Measurements from ENCODE around the gene DRD2.

The DRD2 gene

DNA sequence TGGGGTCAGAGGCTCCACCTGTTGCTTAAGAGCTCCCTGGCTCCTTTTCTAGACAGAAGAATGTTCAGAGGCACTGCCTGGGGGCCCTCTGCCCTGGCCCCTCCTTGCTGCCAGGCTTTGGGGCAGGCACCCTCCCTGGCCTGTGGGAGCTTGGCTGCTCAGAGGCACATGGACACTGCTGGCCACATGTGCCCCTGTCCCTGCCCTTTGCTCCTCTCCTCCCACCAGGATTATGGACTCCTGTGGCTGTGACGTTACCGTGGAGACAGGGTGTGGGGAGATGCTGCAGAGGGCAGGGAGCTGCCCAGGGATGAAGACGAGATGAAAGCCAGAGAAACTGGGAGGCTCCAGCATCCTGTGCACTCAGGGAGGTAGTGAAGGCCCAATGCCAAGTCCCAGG, 14.7 kb downstream of the DRD2 start:
- no peak for FAIRE-seq
- TF ChIP-seq, protein P1, sequence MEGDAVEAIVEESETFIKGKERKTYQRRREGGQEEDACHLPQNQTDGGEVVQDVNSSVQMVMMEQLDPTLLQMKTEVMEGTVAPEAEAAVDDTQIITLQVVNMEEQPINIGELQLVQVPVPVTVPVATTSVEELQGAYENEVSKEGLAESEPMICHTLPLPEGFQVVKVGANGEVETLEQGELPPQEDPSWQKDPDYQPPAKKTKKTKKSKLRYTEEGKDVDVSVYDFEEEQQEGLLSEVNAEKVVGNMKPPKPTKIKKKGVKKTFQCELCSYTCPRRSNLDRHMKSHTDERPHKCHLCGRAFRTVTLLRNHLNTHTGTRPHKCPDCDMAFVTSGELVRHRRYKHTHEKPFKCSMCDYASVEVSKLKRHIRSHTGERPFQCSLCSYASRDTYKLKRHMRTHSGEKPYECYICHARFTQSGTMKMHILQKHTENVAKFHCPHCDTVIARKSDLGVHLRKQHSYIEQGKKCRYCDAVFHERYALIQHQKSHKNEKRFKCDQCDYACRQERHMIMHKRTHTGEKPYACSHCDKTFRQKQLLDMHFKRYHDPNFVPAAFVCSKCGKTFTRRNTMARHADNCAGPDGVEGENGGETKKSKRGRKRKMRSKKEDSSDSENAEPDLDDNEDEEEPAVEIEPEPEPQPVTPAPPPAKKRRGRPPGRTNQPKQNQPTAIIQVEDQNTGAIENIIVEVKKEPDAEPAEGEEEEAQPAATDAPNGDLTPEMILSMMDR (IDR thresholded peaks at IDR 0.05; ENCODE audit: insufficient read depth, missing control alignments), result no peak
- no peak for DNase-seq (ENCODE audit: insufficient read length, low spot score)

- DNase-seq (ENCODE audit: insufficient read length, low spot score) (no peak), FAIRE-seq (no peak)
- TF ChIP-seq, protein P1 (IDR thresholded peaks at IDR 0.05; ENCODE audit: insufficient read depth, missing control alignments), result no peak
These were observed 17.0 kb downstream of the DRD2 start for GRCh38 chr11:113458189-113458588.

- TF ChIP-seq, protein P1 (IDR thresholded peaks at IDR 0.05; ENCODE audit: insufficient read depth, missing control alignments), result no peak
- no peak for FAIRE-seq
- no peak for DNase-seq (ENCODE audit: insufficient read length, low spot score)
These were observed 17.4 kb downstream of the DRD2 start for GRCh38 chr11:113457784-113458183.

GRCh38 chr11:113454455-113454854, 20.7 kb downstream of the DRD2 start:
- TF ChIP-seq, protein P1 (IDR thresholded peaks at IDR 0.05; ENCODE audit: insufficient read depth, missing control alignments), result no peak
- DNase-seq (ENCODE audit: insufficient read length, low spot score) (no peak), FAIRE-seq (no peak)

DNA sequence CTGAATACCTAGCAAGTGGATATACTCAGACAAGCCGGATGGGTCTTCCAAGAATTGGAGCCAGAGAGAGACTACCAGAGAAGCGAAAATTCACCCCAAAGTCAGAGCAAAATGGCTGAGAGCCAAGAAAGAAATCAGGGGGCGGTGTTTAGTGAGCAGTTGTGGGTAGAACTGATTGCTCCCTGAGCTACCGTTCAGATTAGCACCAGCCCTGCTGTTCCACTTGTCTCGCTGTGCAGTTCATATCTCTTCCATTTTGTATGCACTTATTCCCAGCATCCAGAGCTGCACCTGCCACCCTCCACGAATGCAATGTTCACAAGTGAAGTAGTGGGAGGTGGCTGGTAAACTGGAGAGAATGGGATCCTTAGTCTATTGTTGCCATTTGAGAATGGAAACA, 25.5 kb downstream of the DRD2 start:
- TF ChIP-seq, protein P1 (IDR thresholded peaks at IDR 0.05; ENCODE audit: insufficient read depth, missing control alignments), result no peak
- no peak for FAIRE-seq

DNA sequence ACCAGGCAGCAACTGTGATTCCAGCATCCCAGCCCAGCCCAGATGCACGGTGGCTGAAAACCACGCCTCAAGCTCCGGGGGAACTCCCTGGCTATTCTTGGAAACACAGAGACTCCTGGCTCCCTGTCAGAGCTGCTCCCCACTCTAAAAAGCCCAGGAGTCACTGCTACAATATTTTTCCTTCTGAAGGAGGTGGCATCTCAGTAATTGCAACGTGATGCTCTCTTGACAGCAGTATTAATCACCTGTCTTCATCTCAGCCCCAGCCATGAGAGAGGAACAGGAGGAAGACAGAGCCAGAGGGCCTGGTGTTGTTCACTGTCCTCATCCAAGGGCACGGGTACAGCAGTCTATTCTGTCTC, 26.9 kb downstream of the DRD2 start:
- DNase-seq (ENCODE audit: insufficient read length, low spot score), result no peak
- TF ChIP-seq, protein P1 (IDR thresholded peaks at IDR 0.05; ENCODE audit: insufficient read depth, missing control alignments), result no peak
- FAIRE-seq, result no peak

More for the DNA sequence above, 25.5 kb downstream of the DRD2 start:
- no peak for DNase-seq (ENCODE audit: insufficient read length, low spot score)

DNA sequence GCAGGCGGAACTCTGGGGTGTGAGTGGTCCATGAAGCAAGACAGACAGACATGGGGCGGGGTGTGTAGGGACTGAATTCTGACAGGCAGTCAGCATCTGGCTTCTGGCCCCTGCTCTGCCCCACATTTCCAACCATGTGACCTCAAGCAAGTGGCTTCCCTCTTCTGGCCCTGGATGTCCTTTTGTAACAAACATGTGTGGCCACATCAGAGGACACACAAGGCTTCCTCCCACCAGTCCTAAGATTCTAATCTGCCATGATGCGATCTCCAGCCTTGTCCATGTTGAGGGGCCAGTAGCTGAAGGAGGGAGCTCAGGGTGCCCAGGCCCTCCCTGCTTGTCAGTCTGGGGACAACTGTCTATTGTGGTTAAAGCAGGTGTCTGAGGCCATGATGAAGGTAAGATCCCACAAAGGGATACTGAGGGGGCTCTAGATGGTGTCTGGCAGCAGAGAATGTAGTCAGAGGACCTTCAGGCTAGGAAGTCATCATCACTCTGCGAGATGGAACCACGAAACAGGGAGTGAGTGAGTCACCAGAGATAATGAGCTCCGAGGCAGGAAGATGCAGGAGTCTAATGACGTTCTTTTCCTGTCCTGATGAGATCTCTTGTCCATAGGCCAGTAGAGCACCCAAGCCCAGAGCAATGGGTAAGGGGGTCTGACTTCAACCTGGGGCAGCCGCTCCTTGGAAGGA, 27.4 kb downstream of the DRD2 start:
- FAIRE-seq, result no peak
- no peak for DNase-seq (ENCODE audit: insufficient read length, low spot score)
- TF ChIP-seq, protein P1 (IDR thresholded peaks at IDR 0.05; ENCODE audit: insufficient read depth, missing control alignments), result no peak

Measured in D721Med (cell line).